Measurements from ENCODE around the gene UBAP1.
"Not testable (repeated sequence)": the region's sequence is repeated elsewhere in the genome, so short reads cannot be mapped to it uniquely, and the experiment has no call there.

The UBAP1 gene

DNA sequence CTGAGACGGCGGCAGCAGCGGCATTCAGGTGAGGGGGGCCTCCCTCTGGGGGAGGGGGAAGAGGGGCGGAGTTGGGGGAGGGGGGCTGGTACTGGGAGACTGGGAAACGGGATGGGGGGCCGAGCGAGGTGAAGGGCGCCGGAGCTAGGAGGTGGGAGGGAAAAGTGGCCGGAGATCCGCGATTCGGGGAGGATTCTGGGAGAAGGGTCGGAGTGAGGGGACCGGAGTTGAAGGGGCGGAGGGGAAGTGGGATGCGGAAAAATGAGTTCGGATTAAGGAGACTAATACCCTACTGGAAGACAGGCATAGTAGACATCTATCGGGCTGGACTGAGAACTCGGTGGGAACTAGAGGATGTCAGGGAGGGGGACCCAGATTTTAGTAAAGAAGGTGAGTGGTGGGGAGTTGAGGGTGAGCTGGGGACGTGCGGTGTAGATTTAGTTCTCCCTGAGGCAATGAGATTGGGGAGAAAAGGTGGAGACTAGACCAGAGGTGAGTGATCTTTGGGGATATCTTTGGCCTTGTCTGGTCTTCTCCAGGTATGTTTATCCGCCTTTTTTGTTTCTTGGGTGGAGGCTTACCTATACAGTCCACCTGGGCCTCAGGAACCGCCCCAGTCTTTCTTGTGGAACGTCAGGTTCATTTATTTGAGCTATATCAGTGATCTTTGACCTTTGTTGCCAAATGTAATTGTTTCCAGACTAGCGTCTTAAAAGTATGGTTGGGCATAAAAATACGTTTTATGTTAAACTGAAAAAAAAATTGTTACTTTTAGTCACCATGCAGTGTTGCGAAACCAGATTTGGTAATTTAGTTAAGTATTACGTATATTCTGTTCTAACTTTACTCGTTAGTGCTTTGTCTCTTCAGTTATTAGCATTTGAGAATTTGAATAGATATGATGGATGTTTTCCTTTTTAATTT, 632 bp downstream of the UBAP1 start:
- no peak for DNase-seq (ENCODE audit: low spot score)

DNA sequence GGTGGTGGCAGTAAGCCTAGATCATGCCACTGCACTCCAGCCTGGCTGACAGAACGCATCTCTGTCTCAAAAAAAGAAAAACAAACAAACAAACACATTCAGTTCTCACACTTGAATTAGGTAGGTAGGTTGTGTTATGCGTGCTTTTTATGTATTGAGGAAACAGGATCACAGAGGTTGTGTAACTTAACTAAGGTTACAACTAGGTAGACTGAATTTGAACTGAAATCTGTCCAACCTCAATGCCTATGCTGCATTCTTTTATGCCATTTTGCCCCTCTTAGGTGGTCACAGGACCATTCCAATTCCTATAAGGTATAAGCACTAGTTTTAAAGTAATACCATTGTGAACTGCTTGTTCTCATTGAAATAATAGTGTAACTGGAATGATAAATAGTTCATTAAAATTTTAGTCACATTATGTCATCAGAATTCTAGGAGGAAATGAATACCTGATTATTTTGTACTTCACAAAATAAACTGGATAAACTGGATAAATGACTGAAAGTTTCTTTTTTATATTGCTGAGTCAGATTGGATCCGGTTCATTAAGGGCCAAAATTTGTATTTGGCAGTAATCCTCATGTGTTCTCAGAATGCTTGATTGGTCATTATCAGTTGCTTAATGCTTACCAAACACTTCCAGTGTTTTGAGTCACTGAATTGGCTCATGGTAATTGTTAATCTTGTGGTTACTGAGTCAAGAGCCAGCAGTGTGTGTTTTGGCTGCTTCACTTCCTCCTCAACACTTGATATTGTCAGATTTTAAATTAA, 7.1 kb downstream of the UBAP1 start:
- DNase-seq (ENCODE audit: low spot score) = peak; percentile 55

DNA sequence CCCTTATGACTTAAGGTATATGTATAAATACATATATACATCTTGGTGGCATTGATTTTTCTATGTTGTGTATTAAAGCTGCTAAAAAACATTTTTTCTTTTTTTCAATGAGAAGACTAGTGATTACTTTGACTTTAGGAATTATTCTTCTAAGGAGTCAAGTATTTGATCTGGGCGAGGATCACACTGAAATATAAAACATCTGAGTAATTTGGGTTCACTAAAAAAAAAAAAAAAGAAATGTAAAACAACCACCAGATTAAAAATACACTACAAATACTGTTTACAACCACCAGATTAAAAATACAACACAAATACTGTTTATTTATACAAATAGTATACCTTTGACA, 9.0 kb downstream of the UBAP1 start:
- DNase-seq (ENCODE audit: low spot score) = no peak

DNA sequence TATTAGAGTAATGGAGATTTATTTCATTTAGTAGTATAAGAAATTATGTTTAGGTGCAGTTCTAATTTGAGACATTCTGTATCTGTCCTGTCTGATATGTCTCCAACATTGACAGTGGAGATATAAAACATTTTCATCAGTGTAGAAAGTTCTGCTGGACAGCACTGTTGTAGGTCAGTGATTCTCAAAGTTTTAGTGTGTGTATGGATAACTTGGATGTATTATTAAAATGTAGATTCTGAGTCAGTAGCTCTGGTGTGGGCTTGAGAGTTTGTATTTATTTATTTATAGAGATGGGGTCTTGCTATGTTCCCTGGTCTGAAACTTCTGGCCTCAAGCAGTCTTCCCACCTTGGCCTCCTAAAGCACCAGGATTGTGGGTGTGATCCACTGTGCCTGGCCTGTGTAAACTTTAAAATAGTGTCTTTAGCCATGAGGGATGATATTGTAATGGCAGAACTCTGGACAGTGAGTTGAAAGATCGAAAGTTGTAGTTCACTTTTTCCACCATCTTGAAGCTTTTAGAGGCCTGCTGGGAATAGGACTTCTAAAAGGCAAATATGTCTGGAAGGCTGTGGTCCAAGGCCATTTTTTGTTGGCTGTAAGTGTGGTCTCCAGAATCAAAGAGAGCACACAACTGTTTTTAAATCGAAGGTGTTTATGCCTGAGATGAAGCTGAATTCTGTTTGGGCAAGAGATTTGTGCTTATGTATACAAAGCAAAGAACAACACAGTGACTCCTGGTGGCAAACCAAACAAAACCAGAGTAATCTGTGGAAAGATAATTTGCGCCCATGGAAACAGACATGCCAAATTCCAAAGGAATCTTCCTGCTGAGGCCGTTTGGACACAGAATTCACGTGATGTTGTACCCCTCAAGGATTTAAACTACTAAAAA, 12.4 kb downstream of the UBAP1 start:
- DNase-seq (ENCODE audit: low spot score) = no peak

DNA sequence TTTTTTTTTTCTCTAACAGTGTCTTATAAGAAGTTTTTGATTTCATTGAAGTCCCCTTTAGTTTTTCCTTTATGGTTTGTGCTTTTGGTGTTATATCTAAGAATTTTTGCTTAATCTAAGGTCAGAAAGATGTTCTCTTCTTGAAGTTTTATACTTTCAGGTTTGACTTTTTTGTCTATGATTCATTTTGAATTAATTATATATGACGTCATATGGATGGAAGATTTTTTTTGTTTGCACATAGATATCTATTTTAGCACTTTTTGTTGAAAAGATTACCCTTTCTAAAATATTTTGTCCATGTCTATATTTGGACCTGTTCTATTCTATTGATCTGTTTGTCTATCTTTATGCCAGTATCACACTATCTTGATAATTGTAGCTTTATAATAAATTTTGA, 16.3 kb downstream of the UBAP1 start:
- no peak for DNase-seq (ENCODE audit: low spot score)

DNA sequence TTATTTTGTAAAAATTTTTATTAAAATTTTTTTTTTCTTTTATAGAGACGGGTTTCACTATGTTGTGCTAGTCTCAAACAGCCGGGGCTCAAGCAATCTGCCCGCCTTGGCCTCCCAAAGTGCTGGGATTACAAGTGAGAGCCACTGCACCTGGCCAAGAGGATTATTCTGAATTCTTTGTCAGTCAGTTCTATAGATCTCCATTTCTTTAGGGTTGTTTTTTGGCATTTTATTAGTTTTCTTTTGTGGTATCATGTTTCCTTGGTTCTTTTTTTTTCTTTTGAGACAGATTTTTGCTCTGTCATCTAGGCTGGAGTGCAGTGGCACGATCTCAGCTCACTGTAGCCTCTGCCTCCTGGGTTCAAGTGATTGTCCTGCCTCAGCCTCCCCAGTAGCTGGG, 18.4 kb downstream of the UBAP1 start:
- DNase-seq (ENCODE audit: low spot score) = not testable (repeated sequence)

DNA sequence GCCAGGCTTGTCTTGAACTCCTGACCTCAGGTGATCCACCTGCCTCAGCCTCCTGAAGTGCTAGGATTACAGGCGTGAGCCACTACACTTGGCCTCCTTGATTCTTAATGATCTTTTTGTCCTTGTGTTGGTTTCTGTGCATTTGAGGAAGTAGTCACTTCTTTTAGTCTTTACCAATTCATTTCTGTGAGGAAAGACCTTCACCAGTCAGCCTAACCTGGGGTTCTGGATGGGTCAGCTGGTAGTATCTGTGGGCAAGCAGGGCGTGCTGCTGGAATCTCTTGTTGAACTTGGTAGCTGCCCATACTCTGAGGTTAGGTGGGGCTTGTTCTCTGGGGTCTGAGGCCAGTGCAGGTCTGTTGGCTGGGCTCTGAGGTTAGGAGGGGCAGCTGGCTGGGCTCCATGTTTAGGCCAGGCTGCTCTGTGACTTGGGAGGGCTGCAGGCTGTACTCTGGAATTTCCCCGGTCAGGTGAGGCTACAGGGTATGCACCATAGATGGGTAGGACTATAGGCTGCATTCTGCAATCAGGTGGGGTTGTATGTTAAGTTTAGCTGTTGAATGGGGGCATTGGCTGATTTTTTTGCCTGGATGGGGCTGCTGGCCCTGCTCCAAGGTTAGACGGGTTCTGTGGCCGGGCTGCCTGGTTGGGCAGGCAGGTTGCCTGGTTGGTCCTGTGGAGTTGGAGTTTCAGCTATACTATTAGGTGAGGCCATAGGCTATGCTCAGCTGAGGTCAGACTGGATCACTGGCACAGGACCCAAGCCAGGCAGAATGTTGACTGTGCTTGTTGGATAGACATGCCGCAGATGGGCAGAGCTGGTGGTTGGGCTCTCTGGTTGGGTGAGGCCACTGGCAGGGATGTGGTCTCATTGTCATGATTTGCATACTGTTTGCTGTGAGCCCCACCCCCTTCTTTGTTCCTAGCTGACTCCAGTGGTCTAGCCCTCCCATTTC, 19.2 kb downstream of the UBAP1 start:
- no peak for DNase-seq (ENCODE audit: low spot score)

DNA sequence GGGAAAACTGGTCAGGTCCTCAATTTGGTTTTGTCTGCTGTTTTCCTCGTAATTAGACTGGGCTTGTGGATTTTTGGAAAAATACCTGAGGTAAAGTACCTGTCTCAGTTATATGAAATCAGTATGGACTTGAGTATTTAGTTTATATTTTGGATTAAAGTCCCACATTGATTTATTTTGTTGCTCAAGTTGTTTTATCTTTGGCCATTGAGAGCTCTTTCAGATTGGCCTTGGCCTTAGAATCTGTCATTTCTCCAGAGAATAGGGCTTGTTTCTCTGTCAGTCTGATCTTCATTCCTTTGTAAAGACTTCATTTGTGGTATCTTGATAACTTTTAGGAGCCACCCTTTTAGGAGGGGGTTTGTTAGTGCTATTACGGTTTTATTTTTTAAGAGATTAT, 21.2 kb downstream of the UBAP1 start:
- no peak for DNase-seq (ENCODE audit: low spot score)

DNA sequence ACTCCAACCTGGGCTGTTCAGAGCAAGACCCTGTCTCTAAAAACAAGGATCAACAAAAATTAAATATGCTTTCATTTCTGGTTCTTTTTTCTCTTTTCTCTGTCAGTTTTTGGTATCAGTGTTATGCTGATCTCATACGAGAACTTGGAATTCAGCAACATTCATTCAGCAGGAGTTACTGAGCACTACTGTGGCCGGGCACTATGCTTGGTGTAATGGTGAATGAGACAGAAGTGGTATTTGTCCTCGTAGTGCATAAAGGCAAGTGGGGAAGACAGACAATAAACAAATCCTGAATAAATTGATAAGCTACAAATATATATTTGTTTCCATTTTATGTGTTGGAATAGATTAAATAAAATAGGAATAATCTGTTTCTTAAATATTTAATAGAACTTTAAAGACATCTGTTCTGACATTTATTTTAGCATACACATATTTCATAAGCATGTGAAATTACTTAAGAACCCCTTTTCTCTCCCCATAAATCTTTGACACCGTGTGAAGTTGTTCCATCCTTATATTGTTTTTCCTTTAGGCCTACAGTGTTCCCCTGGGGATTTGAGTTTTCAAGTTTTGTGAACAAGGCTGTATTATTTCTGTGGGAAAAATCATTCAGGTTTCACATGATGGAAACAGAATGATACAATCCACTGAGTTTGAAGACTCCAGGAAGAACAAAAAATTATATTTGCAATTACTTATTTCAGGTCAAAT, 24.6 kb downstream of the UBAP1 start:
- no peak for DNase-seq (ENCODE audit: low spot score)

DNA sequence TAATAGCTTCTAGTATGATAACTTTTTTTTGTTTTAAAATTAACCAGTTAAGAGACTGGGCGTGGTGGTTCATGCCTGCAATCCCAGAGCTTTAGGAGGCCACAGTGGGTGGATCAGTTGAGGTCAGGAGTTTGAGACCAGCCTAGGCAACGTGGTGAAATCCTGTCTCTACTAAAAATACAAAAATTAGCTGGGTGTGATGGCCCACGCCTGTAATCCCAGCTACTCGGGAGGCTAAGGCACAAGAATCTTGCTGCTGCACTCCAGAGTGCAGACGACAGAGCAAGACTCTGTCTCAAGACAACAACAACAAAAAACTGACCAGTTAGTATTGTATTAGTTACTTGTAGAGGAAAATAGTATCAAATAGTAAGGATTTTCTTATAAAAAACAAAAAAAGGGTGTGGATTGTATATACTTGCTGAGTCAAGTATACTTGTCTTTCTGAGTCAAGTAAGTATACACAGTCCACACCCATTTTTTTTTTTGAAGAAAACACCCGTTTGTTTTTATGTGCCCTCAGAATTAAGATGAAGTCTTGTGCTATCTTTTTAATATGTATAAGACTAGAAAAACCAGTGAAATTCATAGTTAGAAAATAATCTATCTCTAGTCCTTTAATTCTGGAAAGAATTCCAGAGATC, 25.3 kb downstream of the UBAP1 start:
- no peak for DNase-seq (ENCODE audit: low spot score)

DNA sequence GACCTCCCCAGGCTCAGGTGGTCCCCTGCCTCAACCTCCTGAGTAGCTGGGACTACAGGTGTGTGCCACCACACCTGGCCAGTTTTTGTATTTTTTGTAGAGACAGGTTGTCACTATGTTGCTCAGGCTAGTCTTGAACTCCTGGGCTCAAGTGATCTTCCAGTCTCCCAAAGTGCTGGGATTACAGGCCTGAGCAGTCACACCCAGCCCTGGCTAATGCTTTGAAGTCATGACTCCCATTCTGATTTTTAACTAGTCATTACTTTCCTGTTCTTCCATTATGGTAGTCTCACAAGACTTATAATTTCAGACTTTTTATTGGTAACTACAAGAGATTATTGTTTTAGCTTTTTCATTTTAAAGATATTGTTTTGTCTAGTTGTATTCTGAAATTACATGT, 26.3 kb downstream of the UBAP1 start:
- no peak for DNase-seq (ENCODE audit: low spot score)

DNA sequence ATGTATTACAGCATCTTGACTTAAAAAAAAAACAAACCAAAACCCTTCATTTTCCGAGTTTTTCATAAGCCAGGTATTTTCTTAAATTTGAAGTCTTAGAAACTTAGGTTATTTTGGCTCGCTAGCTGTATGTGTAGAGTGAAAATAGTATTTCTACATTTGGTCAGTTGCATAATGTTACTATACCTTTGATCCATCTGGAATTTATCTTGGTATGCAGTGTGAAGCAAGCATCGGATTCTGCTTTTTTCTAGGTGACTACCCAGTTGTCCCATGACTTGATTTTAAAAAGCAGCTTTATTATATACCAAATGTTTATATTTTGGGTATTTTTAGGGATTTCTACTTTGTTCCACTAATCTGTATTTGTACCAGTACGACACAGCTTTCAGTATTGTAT, 27.7 kb downstream of the UBAP1 start:
- DNase-seq (ENCODE audit: low spot score) = no peak

DNA sequence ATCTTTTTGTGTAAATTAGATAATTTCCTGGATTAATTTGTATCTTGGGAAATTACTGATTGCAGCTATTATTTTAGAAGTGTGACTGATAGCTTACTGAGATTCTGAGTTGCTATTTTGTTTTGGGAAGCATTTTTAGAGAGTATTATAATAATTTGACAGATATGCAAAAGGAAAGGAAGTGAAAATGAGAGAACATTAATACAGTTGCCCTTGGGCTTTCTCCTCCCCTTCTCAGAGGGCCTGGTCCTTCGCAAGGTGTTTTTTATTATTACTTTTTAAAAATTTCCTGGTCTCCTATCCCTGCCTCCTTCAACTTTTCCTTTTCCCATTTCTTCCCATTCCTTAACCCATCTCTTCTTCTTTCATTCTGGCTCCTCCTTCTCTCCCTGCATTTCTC, 32.6 kb downstream of the UBAP1 start:
- no peak for DNase-seq (ENCODE audit: low spot score)

DNA sequence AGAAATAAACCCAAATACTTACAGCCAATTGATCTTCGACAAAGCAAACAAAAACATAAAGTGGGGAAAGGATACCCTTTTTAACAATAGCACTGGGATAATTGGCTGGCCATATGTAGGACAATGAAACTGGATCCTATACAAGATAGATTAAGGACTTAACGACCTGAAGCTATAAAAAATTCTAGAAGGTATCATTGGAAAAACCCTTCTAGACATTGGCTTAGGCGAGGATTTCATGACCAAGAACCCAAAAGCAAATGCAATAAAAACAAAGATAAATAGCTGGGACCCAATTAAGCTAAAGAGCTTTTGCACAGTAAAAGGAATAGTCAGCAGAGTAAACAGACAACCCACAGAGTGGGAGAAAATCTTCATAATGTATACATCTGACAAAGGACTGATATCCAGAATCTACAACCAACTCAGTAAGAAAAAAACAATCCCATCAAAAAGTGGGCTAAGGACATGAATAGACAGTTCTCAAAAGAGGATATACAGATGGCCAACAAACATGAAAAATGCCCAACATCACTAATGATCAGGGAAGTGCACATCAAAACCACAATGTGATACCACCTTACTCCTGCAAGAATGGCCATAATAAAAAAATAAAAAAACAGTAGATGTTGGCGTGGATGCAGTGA, 35.6 kb downstream of the UBAP1 start:
- not testable (repeated sequence) for DNase-seq (ENCODE audit: low spot score)

DNA sequence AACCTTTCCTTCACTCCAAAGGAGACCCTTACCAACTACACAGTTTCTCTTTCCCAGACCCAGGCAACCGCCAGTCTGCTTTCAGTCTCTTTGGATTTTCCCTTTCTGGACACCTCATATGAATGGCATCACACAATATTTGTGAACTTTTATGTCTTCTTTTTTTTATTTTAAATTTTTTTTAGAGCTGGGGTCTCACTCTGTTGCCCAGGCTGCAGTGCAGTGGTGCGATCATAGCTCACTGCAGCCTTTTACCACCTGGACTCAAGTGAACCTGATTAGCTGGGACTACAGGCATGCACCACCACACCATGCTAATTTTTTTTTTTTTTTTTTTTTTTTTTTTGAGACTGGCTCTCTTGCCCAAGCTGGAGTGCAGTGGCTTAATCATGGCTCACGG, 37.5 kb downstream of the UBAP1 start:
- no peak for DNase-seq (ENCODE audit: low spot score)

DNA sequence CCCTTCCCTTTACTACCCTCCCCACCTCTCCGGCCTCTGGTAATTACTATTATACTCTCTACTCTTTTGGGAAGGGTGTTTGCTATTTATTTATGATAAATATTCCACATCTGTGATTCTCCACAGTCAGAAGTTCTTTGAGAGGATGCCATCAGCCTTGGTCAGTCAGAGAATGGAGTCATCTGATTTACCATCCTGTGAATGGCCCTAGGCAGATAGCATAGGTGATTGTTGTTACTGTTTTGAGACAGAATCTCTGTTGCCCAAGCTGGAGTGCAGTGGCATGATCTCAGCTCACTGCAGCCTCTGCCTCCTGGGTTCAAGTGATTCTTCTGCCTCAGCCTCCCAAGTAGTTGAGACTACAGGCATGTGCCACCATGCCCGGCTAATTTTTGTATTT, 38.2 kb downstream of the UBAP1 start:
- DNase-seq (ENCODE audit: low spot score) = not testable (repeated sequence)

DNA sequence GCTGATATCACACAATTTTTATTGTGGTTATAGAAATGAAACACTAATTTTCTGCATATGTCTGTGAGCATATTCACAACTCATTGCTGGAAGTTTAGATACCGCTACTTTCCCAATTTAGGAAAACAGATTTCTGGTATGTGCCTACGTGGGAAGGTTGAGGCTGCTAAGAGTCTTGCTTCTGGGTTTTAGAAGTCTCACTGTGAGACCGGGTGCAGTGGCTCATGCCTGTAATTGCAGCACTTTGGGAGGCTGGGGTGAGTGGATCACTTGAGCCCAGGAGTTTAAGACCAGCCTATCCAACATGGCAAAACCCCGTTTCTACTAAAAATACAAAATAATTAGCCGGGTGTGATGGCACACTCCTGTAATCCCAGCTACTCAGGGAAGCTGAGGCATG, 39.6 kb downstream of the UBAP1 start:
- no peak for DNase-seq (ENCODE audit: low spot score)

DNA sequence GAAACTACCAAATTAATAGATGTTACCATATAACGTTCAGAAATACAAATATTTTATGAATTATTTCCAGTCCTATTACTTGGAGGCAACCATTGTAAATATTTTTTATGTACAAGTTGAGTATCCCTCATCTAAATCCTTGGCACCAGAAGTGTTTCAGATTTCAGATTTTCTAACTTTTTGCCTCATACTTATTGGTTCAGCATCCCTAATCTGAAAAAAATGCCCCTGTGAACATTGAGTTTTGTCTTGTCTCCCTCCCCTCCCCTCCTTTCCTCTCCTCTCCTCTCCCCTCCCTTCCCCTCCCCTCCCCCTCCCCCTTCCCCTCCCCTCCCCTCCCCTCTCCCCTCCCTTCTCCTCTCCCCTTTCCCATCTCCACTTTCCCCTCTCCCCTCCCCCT, 40.6 kb downstream of the UBAP1 start:
- DNase-seq (ENCODE audit: low spot score) = no peak

DNA sequence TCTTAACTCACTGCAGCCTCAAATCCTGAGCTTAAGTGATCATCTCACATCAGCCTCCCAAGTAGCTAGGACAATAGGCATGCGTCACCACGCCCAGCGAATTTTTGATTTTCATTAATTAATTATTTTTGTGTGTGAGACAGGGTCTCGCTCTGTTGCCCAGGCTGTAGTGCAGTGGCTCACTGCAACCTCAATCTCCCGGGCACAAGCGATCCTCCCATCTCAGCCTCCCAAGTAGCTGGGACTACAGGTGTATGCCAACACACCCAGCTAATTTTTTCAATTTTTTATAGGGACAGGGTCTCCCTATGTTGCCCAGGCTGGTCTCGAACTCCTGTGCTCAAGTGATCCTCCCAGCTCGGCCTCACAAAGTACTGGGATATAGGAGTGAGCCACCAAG, 41.4 kb downstream of the UBAP1 start:
- DNase-seq (ENCODE audit: low spot score) = no peak

DNA sequence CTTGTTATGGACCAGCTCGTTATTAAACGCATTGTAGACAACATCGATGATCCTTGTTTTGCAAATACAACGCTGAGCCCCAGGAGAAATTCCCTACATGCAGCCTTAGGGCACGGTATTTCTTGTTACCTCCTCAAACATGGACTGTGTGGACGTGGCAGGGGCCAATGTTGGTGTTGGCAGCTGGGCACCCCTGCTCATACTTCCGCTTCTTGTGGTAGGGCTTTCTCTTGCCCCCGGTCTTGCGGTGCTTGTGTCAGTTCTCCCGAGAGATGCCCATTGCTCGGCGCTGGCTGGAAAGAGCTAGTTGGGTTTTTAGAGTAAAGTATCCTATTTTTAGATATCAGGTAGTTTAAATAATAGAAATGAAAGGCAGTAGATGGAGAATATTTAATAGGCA, 45.5 kb downstream of the UBAP1 start:
- no peak for DNase-seq (ENCODE audit: low spot score)

Data from activated CD4-positive, alpha-beta T cell treated with anti-CD3 and anti-CD28 coated beads, Interleukin-2, Interleukin-4, amounts not matched to agents 100 ng/mL and 50 ng/mL, durations not matched to agents 16 hours and 8 hours (primary cell).